Measurements from ENCODE around the gene DOCK1. TPM values are rescaled to one million over a fixed set of nuclear protein-coding genes. Genes with fewer than 3 reads are reported as not detected.

The DOCK1 gene
- total RNA-seq, 2 experiments from 2014 or later, result not detected

GRCh38 chr10:127418536-127419168, 513.4 kb downstream of the DOCK1 start:
- Mint-ChIP-seq H3K27ac (no peak overlapping the region), H3K36me3 (ENCODE audit: low read depth) (no peaks in the 10 kb centered on the region), H3K9me3 (no peaks in the 10 kb centered on the region), H3K27me3 (no peaks in the 10 kb centered on the region), H3K4me1 (ENCODE audit: low read depth) (no peaks in the 10 kb centered on the region), H3K4me3 (no peak overlapping the region)
- DNase-seq (no peak), ATAC-seq (ENCODE audit: poor library complexity) (no peak)
- Histone ChIP-seq H3K36me3 (ENCODE audit: insufficient read depth, low read length) (no peaks in the 10 kb centered on the region), H3K27ac (ENCODE audit: low read depth in 1 of 2, low read length in 2 of 2) (no peak overlapping the region), H3K9me3 (ENCODE audit: control insufficient read depth in 1 of 2, insufficient read depth in 1 of 2, low read length in 2 of 2) (peaks cover 0 to 16% of the 10 kb centered on the region in 2 experiments), H3K4me3 (ENCODE audit: low read length) (no peak overlapping the region), H3K27me3 (ENCODE audit: control insufficient read depth in 1 of 2, insufficient read depth in 2 of 2, low read length in 2 of 2) (peaks cover 0 to 2% of the 10 kb centered on the region in 2 experiments), H3K4me1 (ENCODE audit: insufficient read depth, low read length) (no peaks in the 10 kb centered on the region)
- ChIA-PET POLR2A (no interaction called here), CTCF (no interaction called here)
- intact Hi-C loops (cut with DNase I, micrococcal nuclease), result no loop called here
- TF ChIP-seq CTCF (IDR thresholded peaks at IDR 0.05), result no peak

GRCh38 chr10:127420138-127420684, 515.0 kb downstream of the DOCK1 start:
- no peak for ATAC-seq (ENCODE audit: poor library complexity)
- ChIA-PET CTCF (no interaction called here), POLR2A (no interaction called here)
- no peaks in the 10 kb centered on the region for H3K9me3 Mint-ChIP-seq
- no peaks in the 10 kb centered on the region for H3K36me3 Mint-ChIP-seq (ENCODE audit: low read depth)
- no peak overlapping the region for H3K27ac Mint-ChIP-seq
- no peaks in the 10 kb centered on the region for H3K36me3 ChIP-seq (ENCODE audit: insufficient read depth, low read length)
- no peak for DNase-seq
- H3K27me3 Mint-ChIP-seq, result no peaks in the 10 kb centered on the region
- no peak overlapping the region for H3K4me3 ChIP-seq (ENCODE audit: low read length)
- no peak for TF ChIP-seq CTCF (IDR thresholded peaks at IDR 0.05)
- no peaks in the 10 kb centered on the region for H3K4me1 Mint-ChIP-seq (ENCODE audit: low read depth)
- H3K27ac ChIP-seq (ENCODE audit: low read depth in 1 of 2, low read length in 2 of 2), result no peak overlapping the region
- peaks cover 0 to 2% of the 10 kb centered on the region in 2 experiments for H3K27me3 ChIP-seq (ENCODE audit: control insufficient read depth in 1 of 2, insufficient read depth in 2 of 2, low read length in 2 of 2)
- H3K4me1 ChIP-seq (ENCODE audit: insufficient read depth, low read length), result no peaks in the 10 kb centered on the region
- H3K9me3 ChIP-seq (ENCODE audit: control insufficient read depth in 1 of 2, insufficient read depth in 1 of 2, low read length in 2 of 2), result peaks cover 0 to 16% of the 10 kb centered on the region in 2 experiments
- intact Hi-C loops (cut with DNase I, micrococcal nuclease), result no loop called here
- no peak overlapping the region for H3K4me3 Mint-ChIP-seq

GRCh38 chr10:127423218-127423915, 518.1 kb downstream of the DOCK1 start:
- ChIA-PET CTCF (no interaction called here), POLR2A (no interaction called here)
- Mint-ChIP-seq H3K27me3 (no peaks in the 10 kb centered on the region), H3K36me3 (ENCODE audit: low read depth) (no peaks in the 10 kb centered on the region), H3K4me3 (no peak overlapping the region), H3K9me3 (no peaks in the 10 kb centered on the region), H3K4me1 (ENCODE audit: low read depth) (no peaks in the 10 kb centered on the region), H3K27ac (no peak overlapping the region)
- Histone ChIP-seq H3K4me3 (ENCODE audit: low read length) (no peak overlapping the region), H3K27ac (ENCODE audit: low read depth in 1 of 2, low read length in 2 of 2) (no peak overlapping the region), H3K27me3 (ENCODE audit: control insufficient read depth in 1 of 2, insufficient read depth in 2 of 2, low read length in 2 of 2) (no peaks in the 10 kb centered on the region), H3K9me3 (ENCODE audit: control insufficient read depth in 1 of 2, insufficient read depth in 1 of 2, low read length in 2 of 2) (peaks cover 0 to 15% of the 10 kb centered on the region in 2 experiments), H3K36me3 (ENCODE audit: insufficient read depth, low read length) (no peaks in the 10 kb centered on the region), H3K4me1 (ENCODE audit: insufficient read depth, low read length) (no peaks in the 10 kb centered on the region)
- TF ChIP-seq CTCF (IDR thresholded peaks at IDR 0.05), result no peak
- intact Hi-C loops (cut with DNase I, micrococcal nuclease), result no loop called here
- DNase-seq, result no peak
- no peak for ATAC-seq (ENCODE audit: poor library complexity)
